ENCODE results near the gene PARD6G. TPM values are rescaled to one million over a fixed set of nuclear protein-coding genes. Genes with fewer than 3 reads are reported as not detected.

Gene PARD6G
- total and polyA plus RNA-seq, 2 experiments from 2014 or later: 8.2 to 11.8 TPM

DNA sequence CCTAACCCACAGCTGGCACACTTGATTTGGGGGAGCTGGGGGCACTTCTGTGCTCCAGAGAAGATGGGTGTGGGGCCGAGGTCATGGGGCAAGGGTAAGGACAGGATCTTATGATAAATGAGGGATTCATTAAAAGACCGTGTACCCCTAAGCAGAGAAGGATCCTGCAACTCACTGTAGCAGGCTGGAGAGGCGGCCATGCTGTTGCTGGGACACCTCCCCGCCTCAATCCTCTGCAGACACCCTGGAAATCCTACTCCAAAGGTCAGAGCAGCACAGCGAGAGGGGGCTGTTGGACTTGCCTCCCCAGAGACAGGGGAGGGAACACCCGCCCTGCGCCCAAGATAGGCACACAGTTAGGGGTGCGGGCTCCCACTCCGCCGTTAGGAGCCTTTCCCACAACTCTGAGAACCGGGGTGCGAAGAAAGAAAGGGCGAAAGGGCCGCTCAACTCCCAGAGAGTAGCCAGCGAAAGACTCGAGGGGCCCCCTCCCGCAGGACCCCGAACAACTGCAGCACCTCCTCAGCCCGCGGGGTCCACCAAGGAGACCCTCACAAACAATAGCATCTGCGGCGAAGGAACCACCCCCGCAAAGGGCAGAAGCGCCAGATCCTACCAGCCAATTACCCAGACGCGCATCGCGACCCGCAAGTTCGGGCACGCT is 1.4 kb downstream of the PARD6G start:
- Histone ChIP-seq H3K36me3 (replicated peaks; ENCODE audit: insufficient read depth, low read depth) (no peaks in the 10 kb centered on the region), H3K9me3 (ENCODE audit: low read depth) (no peaks in the 10 kb centered on the region), H3K27ac (peak overlapping the region; percentile 63), H3K4me2 (peak overlapping the region; percentile 94), H3K4me1 (ENCODE audit: insufficient read depth) (no peaks in the 10 kb centered on the region), H3K9me2 (replicated peaks; ENCODE audit: insufficient read depth) (no peaks in the 10 kb centered on the region), H2AFZ (peak overlapping the region; percentile 96), H3K79me2 (peaks cover 43% of the 10 kb centered on the region), H3K4me3 (peak overlapping the region; percentile 98), H4K20me1 (ENCODE audit: insufficient read depth, poor library complexity, severe bottlenecking) (no peaks in the 10 kb centered on the region), H3K27me3 (no peaks in the 10 kb centered on the region)
- TF ChIP-seq EZH2 (IDR thresholded peaks at IDR 0.05; ENCODE audit: borderline replicate concordance) (no peak), EZH2phosphoT487 (IDR thresholded peaks at IDR 0.05; ENCODE audit: low read depth, severe bottlenecking, unreplicated experiment) (no peak)
- TF ChIP-seq, protein P1, sequence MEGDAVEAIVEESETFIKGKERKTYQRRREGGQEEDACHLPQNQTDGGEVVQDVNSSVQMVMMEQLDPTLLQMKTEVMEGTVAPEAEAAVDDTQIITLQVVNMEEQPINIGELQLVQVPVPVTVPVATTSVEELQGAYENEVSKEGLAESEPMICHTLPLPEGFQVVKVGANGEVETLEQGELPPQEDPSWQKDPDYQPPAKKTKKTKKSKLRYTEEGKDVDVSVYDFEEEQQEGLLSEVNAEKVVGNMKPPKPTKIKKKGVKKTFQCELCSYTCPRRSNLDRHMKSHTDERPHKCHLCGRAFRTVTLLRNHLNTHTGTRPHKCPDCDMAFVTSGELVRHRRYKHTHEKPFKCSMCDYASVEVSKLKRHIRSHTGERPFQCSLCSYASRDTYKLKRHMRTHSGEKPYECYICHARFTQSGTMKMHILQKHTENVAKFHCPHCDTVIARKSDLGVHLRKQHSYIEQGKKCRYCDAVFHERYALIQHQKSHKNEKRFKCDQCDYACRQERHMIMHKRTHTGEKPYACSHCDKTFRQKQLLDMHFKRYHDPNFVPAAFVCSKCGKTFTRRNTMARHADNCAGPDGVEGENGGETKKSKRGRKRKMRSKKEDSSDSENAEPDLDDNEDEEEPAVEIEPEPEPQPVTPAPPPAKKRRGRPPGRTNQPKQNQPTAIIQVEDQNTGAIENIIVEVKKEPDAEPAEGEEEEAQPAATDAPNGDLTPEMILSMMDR (IDR thresholded peaks at IDR 0.05; ENCODE audit: poor library complexity): no peak
- WGBS (ENCODE audit: low lambda C conversion rate, missing lambda C conversion rate): 34% methylated on average over 31 of the region's 31 CpGs
- DNase-seq (ENCODE audit: low spot score): peak; percentile 28

DNA sequence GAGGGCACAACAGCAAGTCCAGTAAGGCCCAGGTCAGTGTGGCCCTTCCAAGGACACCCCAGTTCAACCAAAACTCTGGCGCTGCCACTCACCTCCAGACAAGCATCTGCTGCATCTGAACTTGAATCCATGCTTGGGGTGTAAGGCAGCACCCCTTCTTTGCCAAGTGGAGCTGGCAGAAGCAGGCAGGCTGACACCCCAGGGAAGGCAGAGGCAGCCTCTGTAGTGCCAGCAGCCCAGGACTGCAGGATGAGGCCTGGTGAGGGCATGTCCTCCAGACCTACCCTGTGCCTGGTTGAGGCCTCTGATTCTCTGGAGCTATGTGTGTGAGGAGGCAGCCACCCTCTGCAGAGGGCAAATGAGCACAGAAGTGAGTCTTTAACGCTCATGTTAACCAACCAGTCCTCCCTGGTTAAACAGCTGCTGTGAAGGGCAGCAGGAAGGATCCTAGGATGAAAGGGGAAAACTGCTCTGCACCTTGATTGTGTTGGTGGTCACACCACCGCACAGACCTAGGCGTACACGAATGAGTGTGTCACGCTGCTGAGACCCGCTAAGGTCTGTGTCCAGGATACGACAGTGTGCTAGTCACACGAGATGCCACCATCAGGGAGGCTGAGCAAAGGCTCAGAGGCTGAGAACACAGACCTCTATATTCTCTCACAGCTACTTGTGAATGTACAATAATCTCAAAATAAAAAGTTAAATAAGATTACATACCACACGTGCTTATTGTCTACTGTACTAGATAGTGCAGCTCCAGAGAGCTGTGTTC is 2.2 kb downstream of the PARD6G start:
- H3K79me2 ChIP-seq: peaks cover 50% of the 10 kb centered on the region

DNA sequence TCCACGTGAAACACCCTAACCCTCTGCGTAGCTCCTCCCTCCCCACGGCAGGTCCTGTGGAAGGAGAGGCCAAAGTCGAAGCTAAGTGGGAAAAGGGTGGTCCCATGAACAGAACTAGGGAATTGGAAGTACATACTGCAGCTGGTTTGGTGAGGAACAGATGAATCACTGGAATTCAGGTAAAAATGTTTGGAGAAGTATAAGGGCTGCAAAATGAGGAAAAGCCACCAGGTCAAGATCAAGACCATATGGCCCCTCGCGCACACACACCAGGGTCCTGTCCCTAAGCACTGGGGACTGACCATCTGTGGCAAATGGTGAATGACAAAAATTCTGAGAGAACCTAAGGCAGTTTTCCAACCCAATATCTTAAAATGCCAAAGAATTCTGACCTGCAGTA is 3.1 kb downstream of the PARD6G start:
- no peak overlapping the region for H2AFZ ChIP-seq
- H3K79me2 ChIP-seq: peaks cover 55% of the 10 kb centered on the region
- H3K27ac ChIP-seq: no peak overlapping the region
- no peaks in the 10 kb centered on the region for H3K27me3 ChIP-seq
- no peaks in the 10 kb centered on the region for H3K36me3 ChIP-seq (replicated peaks; ENCODE audit: insufficient read depth, low read depth)
- TF ChIP-seq EZH2phosphoT487 (IDR thresholded peaks at IDR 0.05; ENCODE audit: low read depth, severe bottlenecking, unreplicated experiment): no peak
- TF ChIP-seq, protein P1 (IDR thresholded peaks at IDR 0.05; ENCODE audit: poor library complexity): no peak
- no peak for TF ChIP-seq EZH2 (IDR thresholded peaks at IDR 0.05; ENCODE audit: borderline replicate concordance)
- no peaks in the 10 kb centered on the region for H3K4me1 ChIP-seq (ENCODE audit: insufficient read depth)
- H3K4me2 ChIP-seq: no peak overlapping the region
- no peaks in the 10 kb centered on the region for H3K9me2 ChIP-seq (replicated peaks; ENCODE audit: insufficient read depth)
- 77% methylated on average over 6 of the region's 6 CpGs for WGBS (ENCODE audit: low lambda C conversion rate, missing lambda C conversion rate)
- H3K9me3 ChIP-seq (ENCODE audit: low read depth): no peaks in the 10 kb centered on the region
- no peak for DNase-seq (ENCODE audit: low spot score)
- H4K20me1 ChIP-seq (ENCODE audit: insufficient read depth, poor library complexity, severe bottlenecking): peaks cover 4% of the 10 kb centered on the region
- no peak overlapping the region for H3K4me3 ChIP-seq

More for the DNA sequence above, 2.2 kb downstream of the PARD6G start:
- no peaks in the 10 kb centered on the region for H3K27me3 ChIP-seq
- H3K4me2 ChIP-seq: peak overlapping the region; percentile 94
- no peak overlapping the region for H3K4me3 ChIP-seq
- 85% methylated on average over 10 of the region's 10 CpGs for WGBS (ENCODE audit: low lambda C conversion rate, missing lambda C conversion rate)
- no peak overlapping the region for H2AFZ ChIP-seq
- H3K4me1 ChIP-seq (ENCODE audit: insufficient read depth): no peaks in the 10 kb centered on the region
- no peaks in the 10 kb centered on the region for H3K36me3 ChIP-seq (replicated peaks; ENCODE audit: insufficient read depth, low read depth)
- DNase-seq (ENCODE audit: low spot score): peak; percentile 2
- TF ChIP-seq EZH2phosphoT487 (IDR thresholded peaks at IDR 0.05; ENCODE audit: low read depth, severe bottlenecking, unreplicated experiment) (no peak), EZH2 (IDR thresholded peaks at IDR 0.05; ENCODE audit: borderline replicate concordance) (no peak)
- TF ChIP-seq, protein P1 (IDR thresholded peaks at IDR 0.05; ENCODE audit: poor library complexity): no peak
- no peaks in the 10 kb centered on the region for H3K9me3 ChIP-seq (ENCODE audit: low read depth)
- H3K27ac ChIP-seq: peak overlapping the region; percentile 63
- no peaks in the 10 kb centered on the region for H3K9me2 ChIP-seq (replicated peaks; ENCODE audit: insufficient read depth)
- peaks cover 4% of the 10 kb centered on the region for H4K20me1 ChIP-seq (ENCODE audit: insufficient read depth, poor library complexity, severe bottlenecking)
